Rectal smooth muscle tissue (tissue), 1 donor: ENCODE data around the gene POLR2I.
"Not testable (repeated sequence)": the region's sequence is repeated elsewhere in the genome, so short reads cannot be mapped to it uniquely, and the experiment has no call there.

Source experiments
- H3K27ac ChIP-seq: one replicate; pipeline ENCODE4 v1.7.0; 2013; ENCODE audit warnings: low read depth, low read length, inconsistent platforms
- H3K27me3 ChIP-seq: one replicate; pipeline ENCODE4 v1.7.0; 2013; ENCODE audit warnings: low read length; ENCODE audit not compliant: control insufficient read depth, insufficient read depth
- H3K36me3 ChIP-seq: one replicate; pipeline ENCODE4 v1.7.0; 2013; ENCODE audit warnings: low read length; ENCODE audit not compliant: control insufficient read depth, insufficient read depth
- H3K4me1 ChIP-seq: one replicate; pipeline ENCODE4 v1.7.0; 2013; ENCODE audit warnings: low read length; ENCODE audit not compliant: control insufficient read depth, insufficient read depth
- H3K4me3 ChIP-seq: one replicate; pipeline ENCODE4 v1.7.0; 2013; ENCODE audit warnings: low read length
- H3K9ac ChIP-seq: one replicate; pipeline ENCODE4 v1.7.0; 2013; ENCODE audit warnings: low read length

POLR2I gene

GRCh38 chr19:36142046-36142445 is 27.4 kb upstream of the POLR2I start:
- Histone ChIP-seq H3K27me3 (no peaks in the 10 kb centered on the region), H3K36me3 (peaks cover 35% of the 10 kb centered on the region), H3K4me1 (peaks cover 4% of the 10 kb centered on the region), H3K27ac (no peak overlapping the region), H3K9ac (no peak overlapping the region), H3K4me3 (no peak overlapping the region)

- H3K36me3 ChIP-seq = peaks cover 27% of the 10 kb centered on the region
- H3K27me3 ChIP-seq = no peaks in the 10 kb centered on the region
- no peak overlapping the region for H3K9ac ChIP-seq
- H3K4me3 ChIP-seq = peak overlapping the region; percentile 98
- H3K4me1 ChIP-seq = peaks cover 6% of the 10 kb centered on the region
- H3K27ac ChIP-seq = peak overlapping the region; percentile 95
These were observed 26.6 kb upstream of the POLR2I start for GRCh38 chr19:36141039-36141927.

GRCh38 chr19:36140304-36141038 is 25.8 kb upstream of the POLR2I start:
- no peaks in the 10 kb centered on the region for H3K27me3 ChIP-seq
- H3K4me1 ChIP-seq = peaks cover 6% of the 10 kb centered on the region
- peak overlapping the region; percentile 98 for H3K4me3 ChIP-seq
- peak overlapping the region; percentile 92 for H3K9ac ChIP-seq
- peak overlapping the region; percentile 95 for H3K27ac ChIP-seq
- H3K36me3 ChIP-seq = peaks cover 19% of the 10 kb centered on the region

- Histone ChIP-seq H3K4me3 (peak within 1 kb of the TSS; percentile 98), H3K27me3 (no peaks in the 10 kb centered on the region), H3K4me1 (peaks cover 6% of the 10 kb centered on the region), H3K36me3 (peaks cover 15% of the 10 kb centered on the region), H3K27ac (peak within 1 kb of the TSS; percentile 95), H3K9ac (peak within 1 kb of the TSS; percentile 92)
These were observed 25.0 kb upstream of the POLR2I start, which contains the start of gene CAPNS1 for GRCh38 chr19:36139473-36140303. TSS of gene CAPNS1 (plus strand) at chr19:36140066. CDS start at chr19:36141012, 946 bp downstream.

- H3K36me3 ChIP-seq = peaks cover 10% of the 10 kb centered on the region
- peak overlapping the region; percentile 95 for H3K27ac ChIP-seq
- H3K4me1 ChIP-seq = peaks cover 6% of the 10 kb centered on the region
- no peaks in the 10 kb centered on the region for H3K27me3 ChIP-seq
- peak overlapping the region; percentile 82 for H3K9ac ChIP-seq
- peak overlapping the region; percentile 98 for H3K4me3 ChIP-seq
These were observed 24.4 kb upstream of the POLR2I start for GRCh38 chr19:36139120-36139472.

GRCh38 chr19:36136964-36137686 is 22.4 kb upstream of the POLR2I start:
- no peak overlapping the region for H3K9ac ChIP-seq
- H3K27me3 ChIP-seq = no peaks in the 10 kb centered on the region
- H3K4me1 ChIP-seq = peaks cover 6% of the 10 kb centered on the region
- H3K4me3 ChIP-seq = peak overlapping the region; percentile 0
- H3K27ac ChIP-seq = peak overlapping the region; percentile 29
- H3K36me3 ChIP-seq = no peaks in the 10 kb centered on the region

- H3K27me3 ChIP-seq, H3K4me3 ChIP-seq, H3K9ac ChIP-seq, H3K27ac ChIP-seq, H3K4me1 ChIP-seq, H3K36me3 ChIP-seq: not testable (repeated sequence)
These were observed 20.2 kb upstream of the POLR2I start for GRCh38 chr19:36134867-36135266.

- H3K27ac ChIP-seq, H3K36me3 ChIP-seq, H3K4me3 ChIP-seq, H3K9ac ChIP-seq, H3K27me3 ChIP-seq, H3K4me1 ChIP-seq: not testable (repeated sequence)
These were observed 16.5 kb upstream of the POLR2I start for GRCh38 chr19:36131221-36131620.

- Histone ChIP-seq H3K4me1 (no peaks in the 10 kb centered on the region), H3K27ac (peak overlapping the region; percentile 80)
These were observed 13.7 kb upstream of the POLR2I start for GRCh38 chr19:36128392-36128736.

GRCh38 chr19:36125557-36125956 is 10.9 kb upstream of the POLR2I start:
- Histone ChIP-seq H3K4me1 (no peaks in the 10 kb centered on the region), H3K27ac (no peak overlapping the region), H3K27me3 (no peaks in the 10 kb centered on the region), H3K4me3 (no peak overlapping the region), H3K36me3 (peaks cover 10% of the 10 kb centered on the region), H3K9ac (no peak overlapping the region)

More at GRCh38 chr19:36128392-36128736, 13.7 kb upstream of the POLR2I start:
- Histone ChIP-seq H3K9ac (peak overlapping the region; percentile 43), H3K36me3 (peaks cover 3% of the 10 kb centered on the region), H3K4me3 (peak overlapping the region; percentile 61), H3K27me3 (no peaks in the 10 kb centered on the region)

GRCh38 chr19:36121486-36122124 is 6.9 kb upstream of the POLR2I start:
- no peak overlapping the region for H3K4me3 ChIP-seq
- no peaks in the 10 kb centered on the region for H3K4me1 ChIP-seq
- H3K9ac ChIP-seq = no peak overlapping the region
- H3K36me3 ChIP-seq = peaks cover 13% of the 10 kb centered on the region
- H3K27ac ChIP-seq = no peak overlapping the region
- H3K27me3 ChIP-seq = no peaks in the 10 kb centered on the region
